Right forelimb (tissue), 1 donor: ENCODE data around the gene PITPNC1.
"Not testable (repeated sequence)": the region's sequence is repeated elsewhere in the genome, so short reads cannot be mapped to it uniquely, and the experiment has no call there.

Experiments
- DNase-seq: peaks from one replicate; pipeline ENCODE4 v3.0.0-alpha.2; 2018

PITPNC1 gene

GRCh38 chr17:67557921-67558320 lies 180.8 kb downstream of the PITPNC1 start:
- no peak for DNase-seq

- no peak for DNase-seq
These were observed 181.8 kb downstream of the PITPNC1 start for GRCh38 chr17:67558740-67559380.

- DNase-seq = no peak
These were observed 182.4 kb downstream of the PITPNC1 start for GRCh38 chr17:67559381-67559966.

GRCh38 chr17:67562005-67562404 lies 184.9 kb downstream of the PITPNC1 start:
- DNase-seq = no peak

GRCh38 chr17:67563692-67564228 lies 186.7 kb downstream of the PITPNC1 start:
- DNase-seq = no peak

GRCh38 chr17:67565068-67565467 lies 188.0 kb downstream of the PITPNC1 start:
- no peak for DNase-seq

GRCh38 chr17:67566656-67567055 lies 189.6 kb downstream of the PITPNC1 start:
- DNase-seq = no peak

GRCh38 chr17:67569015-67569451 lies 192.0 kb downstream of the PITPNC1 start:
- DNase-seq = no peak

- DNase-seq = no peak
These were observed 192.8 kb downstream of the PITPNC1 start for GRCh38 chr17:67569873-67570272.

GRCh38 chr17:67570797-67571196 lies 193.7 kb downstream of the PITPNC1 start:
- DNase-seq = no peak

- no peak for DNase-seq
These were observed 194.4 kb downstream of the PITPNC1 start for GRCh38 chr17:67571478-67571877.

- DNase-seq = no peak
These were observed 197.0 kb downstream of the PITPNC1 start for GRCh38 chr17:67573987-67574657.

- DNase-seq = no peak
These were observed 197.7 kb downstream of the PITPNC1 start for GRCh38 chr17:67574658-67575293.

- DNase-seq = no peak
These were observed 198.2 kb downstream of the PITPNC1 start for GRCh38 chr17:67575325-67575724.

GRCh38 chr17:67576471-67577115 lies 199.5 kb downstream of the PITPNC1 start:
- no peak for DNase-seq

- no peak for DNase-seq
These were observed 200.5 kb downstream of the PITPNC1 start for GRCh38 chr17:67577429-67578141.

- no peak for DNase-seq
These were observed 201.0 kb downstream of the PITPNC1 start for GRCh38 chr17:67578142-67578457.

- not testable (repeated sequence) for DNase-seq
These were observed 201.8 kb downstream of the PITPNC1 start for GRCh38 chr17:67578679-67579405.

GRCh38 chr17:67582673-67583081 lies 205.6 kb downstream of the PITPNC1 start:
- DNase-seq = no peak

GRCh38 chr17:67585077-67585602 lies 208.1 kb downstream of the PITPNC1 start:
- DNase-seq = no peak

GRCh38 chr17:67588326-67588725 lies 211.2 kb downstream of the PITPNC1 start:
- DNase-seq = no peak
